GM13977 (cell line): ENCODE measurements around the gene IQSEC2.

ENCODE experiments used
- DNase-seq: peaks from one replicate; pipeline ENCODE4 v3.0.0; 2012; ENCODE audit warnings: low spot score
- CTCF ChIP-seq: IDR thresholded peaks from 2 replicates; pipeline ENCODE4 v1.5.1; 2012; ENCODE audit warnings: mild to moderate bottlenecking, control low read depth; ENCODE audit not compliant: insufficient read depth; ENCODE audit errors: extremely low read depth, missing control alignments
- in situ Hi-C: fragments of 300-500 bp; cut with MboI; formaldehyde crosslinking; loops from one replicate; pipeline ENCODE4 v1.12.0; 2022; ENCODE audit warnings: low sequenced_read_pairs, low pct_unique_long_range_greater_than_20kb, mixed read lengths, inconsistent platforms; ENCODE audit not compliant: unreplicated experiment

The IQSEC2 gene

GRCh38 chrX:53290441-53291041 is 9.2 kb upstream of the IQSEC2 start:
- in situ Hi-C loops: no loop called here
- no peak for TF ChIP-seq CTCF
- DNase-seq: no peak

GRCh38 chrX:53288189-53288588 is 6.8 kb upstream of the IQSEC2 start:
- in situ Hi-C loops: no loop called here
- no peak for DNase-seq
- no peak for TF ChIP-seq CTCF

GRCh38 chrX:53287493-53288138 is 6.2 kb upstream of the IQSEC2 start:
- DNase-seq: no peak
- in situ Hi-C loops: no loop called here
- no peak for TF ChIP-seq CTCF

GRCh38 chrX:53286171-53286570 is 4.8 kb upstream of the IQSEC2 start:
- in situ Hi-C loops: no loop called here

GRCh38 chrX:53285591-53285990 is 4.2 kb upstream of the IQSEC2 start:
- no peak for TF ChIP-seq CTCF
- DNase-seq: no peak
- in situ Hi-C loops: no loop called here

More at GRCh38 chrX:53286171-53286570, 4.8 kb upstream of the IQSEC2 start:
- no peak for TF ChIP-seq CTCF
- no peak for DNase-seq

GRCh38 chrX:53284684-53285447 is 3.5 kb upstream of the IQSEC2 start:
- peak; percentile 87 for TF ChIP-seq CTCF
- peak; percentile 69 for DNase-seq
- in situ Hi-C loops: no loop called here
